Upper lobe of left lung (tissue), 6 donors: ENCODE results near the gene SERPINB10. TPM values are rescaled to one million over a fixed set of nuclear protein-coding genes. Genes with fewer than 3 reads are reported as not detected.
A peak's percentile ranks its signal among the peaks of the same experiment; 100 is the strongest.

Experiments
- ATAC-seq, 2 donors: fragments of 200-7000 bp; cut with Tn5 transposase; one replicate each; pipeline ENCODE4 v1.9.1; 2022; ENCODE audit warnings: mild to moderate bottlenecking in 2 of 2, moderate library complexity in 2 of 2; ENCODE audit not compliant: low FRiP score in 2 of 2
- DNase-seq, 2 donors: peaks; one replicate each; pipeline ENCODE4 v3.0.0-alpha.2; 2019 to 2020
- H3K27ac ChIP-seq, 4 donors: fragments of 200-600 bp; sonication (generic); one replicate each; pipeline ENCODE4 v1.5.1; 2016 to 2019
- H3K27me3 ChIP-seq, 4 donors: fragments of 200-600 bp; sonication (generic); one replicate each; pipeline ENCODE4 v1.5.1; 2017 to 2019
- H3K36me3 ChIP-seq, 4 donors: fragments of 200-600 bp; sonication (generic); one replicate each; pipeline ENCODE4 v1.5.1; 2016 to 2019
- H3K4me1 ChIP-seq, 4 donors: fragments of 200-600 bp; sonication (generic); one replicate each; pipeline ENCODE4 v1.5.1; 2018 to 2019
- H3K4me3 ChIP-seq, 4 donors: fragments of 200-600 bp; sonication (generic); one replicate each; pipeline ENCODE4 v1.5.1; 2017 to 2019; ENCODE audit warnings: mild to moderate bottlenecking in 2 of 4, moderate library complexity in 1 of 4
- H3K9me3 ChIP-seq, 4 donors: fragments of 200-600 bp; sonication (generic); one replicate each; pipeline ENCODE4 v1.5.1; 2018 to 2019
- EP300 ChIP-seq, 4 donors: sonication (generic); formaldehyde crosslinking; IDR thresholded peaks; one replicate each; pipeline ENCODE4 v1.5.1; 2017; ENCODE audit warnings: antibody characterized with exemption in 4 of 4, control low read depth in 2 of 4
- POLR2A ChIP-seq, 4 donors: fragments of 450-650 bp; IDR thresholded peaks; one replicate each; pipeline ENCODE4 v1.5.1; 2016 to 2017; ENCODE audit warnings: antibody characterized with exemption in 4 of 4, mild to moderate bottlenecking in 2 of 4
- POLR2AphosphoS5 ChIP-seq, 2 donors: sonication (generic); formaldehyde crosslinking; IDR thresholded peaks; one replicate each; pipeline ENCODE4 v1.5.1; 2017; ENCODE audit warnings: antibody characterized with exemption in 2 of 2
- WGBS, 2 donors: methylation state at CpG; one replicate each; pipeline ENCODE4 v1.1.5; 2017 to 2018; 5-methylcytosine and 5-hydroxymethylcytosine counted together
- total RNA-seq, 6 donors: library from RNA; depleted of rRNA in 4 of 6; stranded (reverse); fragments of >200 nt in 4 of 6; gene quantifications; one replicate each; pipeline versions ENCODE4 v1.1.0 to v1.2.1, GENCODE V29; 2016 to 2021
- TF ChIP-seq, protein P1 (sequence below), 6 experiments: fragments of 450-650 bp in 4 of 6; fragments of 200-600 bp in 2 of 6; sonication (generic) in 2 of 6; IDR thresholded peaks; one replicate each; pipeline ENCODE4 v1.5.1; 2016 to 2019; ENCODE audit warnings: antibody characterized with exemption in 6 of 6
- donor health status: DM: no; HTN: no; CAD: no; lungs with moderate emphysema.
- donor health status: DM: no; HTN: yes; CAD: no; lungs with severe emphysema.

SERPINB10 gene
- total RNA-seq, 6 donors from 2014 or later = 0.11 to 0.30 TPM; not detected in 4

DNA sequence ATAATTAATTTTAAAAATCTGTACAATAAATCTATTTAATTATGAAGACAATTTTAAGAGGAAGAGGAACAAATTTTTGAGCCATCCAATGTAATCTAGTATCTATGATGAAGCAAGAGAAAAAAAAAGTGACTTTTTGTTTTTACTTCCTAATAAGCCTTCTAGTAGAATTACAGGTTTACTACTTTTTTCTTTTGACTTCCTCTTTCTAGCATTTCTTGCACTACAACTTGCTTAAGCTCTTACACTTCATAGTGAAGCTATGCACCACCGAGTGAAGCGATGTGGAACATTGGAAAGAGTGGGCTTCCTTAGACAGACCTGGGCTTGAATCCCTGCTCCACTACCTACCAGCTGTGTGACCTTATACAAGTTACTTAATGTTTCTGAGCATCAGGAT lies 18.1 kb upstream of the SERPINB10 start:
- Histone ChIP-seq H3K4me1 (peaks cover 0 to 4% (median 0%) of the 10 kb centered on the region in 4 donors), H3K4me3 (no peak overlapping the region), H3K9me3 (no peaks in the 10 kb centered on the region), H3K27ac (peak overlapping the region in 1 of 4 donors; percentile 12), H3K27me3 (no peaks in the 10 kb centered on the region), H3K36me3 (no peaks in the 10 kb centered on the region)
- DNase-seq (no peak), ATAC-seq (no peak)
- TF ChIP-seq POLR2AphosphoS5 (IDR thresholded peaks at IDR 0.05) = no peak
- TF ChIP-seq POLR2A (IDR thresholded peaks at IDR 0.05) = no peak
- TF ChIP-seq EP300 (IDR thresholded peaks at IDR 0.05) = no peak
- TF ChIP-seq, protein P1, sequence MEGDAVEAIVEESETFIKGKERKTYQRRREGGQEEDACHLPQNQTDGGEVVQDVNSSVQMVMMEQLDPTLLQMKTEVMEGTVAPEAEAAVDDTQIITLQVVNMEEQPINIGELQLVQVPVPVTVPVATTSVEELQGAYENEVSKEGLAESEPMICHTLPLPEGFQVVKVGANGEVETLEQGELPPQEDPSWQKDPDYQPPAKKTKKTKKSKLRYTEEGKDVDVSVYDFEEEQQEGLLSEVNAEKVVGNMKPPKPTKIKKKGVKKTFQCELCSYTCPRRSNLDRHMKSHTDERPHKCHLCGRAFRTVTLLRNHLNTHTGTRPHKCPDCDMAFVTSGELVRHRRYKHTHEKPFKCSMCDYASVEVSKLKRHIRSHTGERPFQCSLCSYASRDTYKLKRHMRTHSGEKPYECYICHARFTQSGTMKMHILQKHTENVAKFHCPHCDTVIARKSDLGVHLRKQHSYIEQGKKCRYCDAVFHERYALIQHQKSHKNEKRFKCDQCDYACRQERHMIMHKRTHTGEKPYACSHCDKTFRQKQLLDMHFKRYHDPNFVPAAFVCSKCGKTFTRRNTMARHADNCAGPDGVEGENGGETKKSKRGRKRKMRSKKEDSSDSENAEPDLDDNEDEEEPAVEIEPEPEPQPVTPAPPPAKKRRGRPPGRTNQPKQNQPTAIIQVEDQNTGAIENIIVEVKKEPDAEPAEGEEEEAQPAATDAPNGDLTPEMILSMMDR (IDR thresholded peaks at IDR 0.05) = no peak
- WGBS, 2 donors = 67 to 70% methylated on average over 2 of the region's 2 CpGs

DNA sequence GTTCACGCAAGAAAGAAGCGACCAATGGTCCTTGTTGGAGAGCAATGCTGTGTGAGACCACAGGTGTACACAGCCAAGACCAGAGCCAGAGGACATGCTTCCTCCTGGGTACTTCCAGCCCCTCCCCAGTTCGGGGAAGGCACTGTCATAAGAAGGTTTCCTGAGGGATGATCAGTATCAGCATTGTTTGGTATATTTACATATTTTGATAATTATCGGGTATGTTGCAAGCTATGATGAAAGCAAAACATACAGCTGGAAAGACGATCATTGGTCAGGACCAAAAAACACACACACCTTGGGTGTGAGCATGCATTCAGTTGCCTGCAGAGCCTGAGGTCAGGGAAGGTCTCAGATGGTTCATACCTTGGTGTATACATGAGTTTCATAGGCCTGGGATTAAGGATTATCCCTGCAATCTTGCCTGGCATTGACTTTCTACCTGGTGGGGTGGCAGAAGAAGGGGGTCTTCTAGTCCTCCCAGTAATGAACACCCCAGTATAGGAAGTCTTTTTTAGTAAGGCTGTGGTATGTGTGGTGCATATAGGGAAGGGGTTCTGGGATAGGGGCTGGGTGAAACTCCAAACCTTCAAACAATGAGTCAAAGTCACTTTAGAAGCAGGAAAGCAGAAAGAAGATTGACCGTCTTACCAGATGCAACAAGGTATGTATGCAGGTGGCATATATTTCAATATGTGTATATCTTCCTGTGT lies 17.4 kb upstream of the SERPINB10 start:
- no peak for DNase-seq
- 73 to 74% methylated on average over 6 of the region's 6 CpGs for WGBS, 2 donors
- Histone ChIP-seq H3K4me1 (peaks cover 0 to 4% (median 0%) of the 10 kb centered on the region in 4 donors), H3K9me3 (no peaks in the 10 kb centered on the region), H3K4me3 (no peak overlapping the region), H3K36me3 (no peaks in the 10 kb centered on the region), H3K27ac (peak overlapping the region in 1 of 4 donors; percentile 12), H3K27me3 (no peaks in the 10 kb centered on the region)
- TF ChIP-seq, protein P1 (IDR thresholded peaks at IDR 0.05) = no peak
- TF ChIP-seq POLR2A (IDR thresholded peaks at IDR 0.05) (no peak), EP300 (IDR thresholded peaks at IDR 0.05) (no peak), POLR2AphosphoS5 (IDR thresholded peaks at IDR 0.05) (no peak)
- ATAC-seq = no peak

DNA sequence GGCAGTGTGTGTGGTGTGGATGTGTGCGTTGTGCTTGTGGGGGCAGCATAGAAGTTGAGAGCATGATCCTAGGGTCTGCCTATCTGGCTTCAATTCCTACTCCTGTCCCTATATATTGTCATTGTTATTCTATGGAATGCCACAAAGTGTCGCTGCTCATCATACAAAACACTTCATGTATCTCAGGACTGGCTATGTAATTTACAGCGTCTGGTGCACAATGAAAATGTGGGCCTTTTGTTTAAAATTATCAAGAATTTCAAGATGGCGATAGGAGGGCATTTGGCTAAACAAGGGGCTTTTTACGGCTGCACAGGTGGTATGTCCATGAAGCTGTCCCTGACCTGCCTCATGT lies 16.8 kb upstream of the SERPINB10 start:
- 77 to 78% methylated on average over 5 of the region's 5 CpGs for WGBS, 2 donors
- peaks cover 0 to 4% (median 0%) of the 10 kb centered on the region in 4 donors for H3K4me1 ChIP-seq

DNA sequence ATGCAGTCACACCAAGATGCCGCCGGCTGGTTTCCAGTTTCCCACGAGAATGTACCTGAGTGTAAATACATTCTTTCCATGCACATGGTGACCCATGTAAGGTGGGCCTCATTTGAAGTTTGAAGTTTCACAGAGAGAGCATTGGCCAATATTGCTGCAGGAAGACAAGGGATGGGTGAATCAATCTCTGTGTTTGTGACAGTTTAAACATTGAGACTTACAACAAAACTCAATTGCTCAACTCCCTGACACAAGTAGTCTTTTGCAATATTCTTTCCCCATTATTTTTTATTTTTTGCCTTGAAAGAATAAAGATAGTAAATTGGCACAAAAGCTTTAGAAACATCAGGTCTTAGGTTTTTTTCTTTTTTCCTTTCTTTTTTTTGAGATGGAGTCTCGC lies 15.2 kb upstream of the SERPINB10 start:
- Histone ChIP-seq H3K4me3 (no peak overlapping the region), H3K4me1 (peaks cover 0 to 4% (median 0%) of the 10 kb centered on the region in 4 donors), H3K9me3 (no peaks in the 10 kb centered on the region), H3K27ac (peak overlapping the region in 1 of 4 donors; percentile 66), H3K36me3 (no peaks in the 10 kb centered on the region), H3K27me3 (no peaks in the 10 kb centered on the region)
- TF ChIP-seq POLR2AphosphoS5 (IDR thresholded peaks at IDR 0.05) (no peak), POLR2A (IDR thresholded peaks at IDR 0.05) (no peak), EP300 (IDR thresholded peaks at IDR 0.05) (no peak)
- TF ChIP-seq, protein P1 (IDR thresholded peaks at IDR 0.05) = no peak
- DNase-seq (no peak), ATAC-seq (no peak)
- 73 to 74% methylated on average over 4 of the region's 4 CpGs for WGBS, 2 donors

More for the DNA sequence above, 16.8 kb upstream of the SERPINB10 start:
- DNase-seq (no peak), ATAC-seq (no peak)
- no peaks in the 10 kb centered on the region for H3K36me3 ChIP-seq
- no peaks in the 10 kb centered on the region for H3K9me3 ChIP-seq
- H3K27me3 ChIP-seq = no peaks in the 10 kb centered on the region
- TF ChIP-seq, protein P1 (IDR thresholded peaks at IDR 0.05) = no peak
- no peak for TF ChIP-seq POLR2A (IDR thresholded peaks at IDR 0.05)
- TF ChIP-seq POLR2AphosphoS5 (IDR thresholded peaks at IDR 0.05) = no peak
- no peak for TF ChIP-seq EP300 (IDR thresholded peaks at IDR 0.05)
- no peak overlapping the region for H3K4me3 ChIP-seq
- no peak overlapping the region for H3K27ac ChIP-seq
